Measurements from ENCODE around the gene GLOD5.

Gene GLOD5

GRCh38 chrX:48781705-48782104 is 20.2 kb downstream of the GLOD5 start:
- POLR2A ChIA-PET = no interaction called here
- TF ChIP-seq OVOL3 (tag by site-specific recombination; IDR thresholded peaks at IDR 0.05) (no peak), ZBTB21 (tag by site-specific recombination; IDR thresholded peaks at IDR 0.05) (no peak), ZBTB48 (tag by site-specific recombination; IDR thresholded peaks at IDR 0.05) (no peak), YY2 (tag by site-specific recombination; IDR thresholded peaks at IDR 0.05) (no peak), ZNF274 (IDR thresholded peaks at IDR 0.05; ENCODE audit: low read length) (no peak), ZNF274 (tag by site-specific recombination; IDR thresholded peaks at IDR 0.05; ENCODE audit: borderline replicate concordance) (no peak), ZBTB11 (tag by site-specific recombination; conservative IDR thresholded peaks at IDR 0.05; ENCODE audit: low read depth) (no peak), ZNF175 (tag by site-specific recombination; IDR thresholded peaks at IDR 0.05) (no peak)
- H3K4me3 ChIP-seq (ENCODE audit: low read depth, low read length) = no peak overlapping the region
- H3K4me1 ChIP-seq (ENCODE audit: control insufficient read depth, insufficient read depth, low read length) = no peaks in the 10 kb centered on the region
- CTCF ChIA-PET = no interaction called here
- no peaks in the 10 kb centered on the region for H3K9me3 ChIP-seq (ENCODE audit: control insufficient read depth, insufficient read depth, low read depth, low read length)
- H3K27ac ChIP-seq (ENCODE audit: extremely low read depth, low read depth, low read length) = no peak overlapping the region
- H3K36me3 ChIP-seq (ENCODE audit: control insufficient read depth in 2 of 2, insufficient read depth in 1 of 2, low read length in 2 of 2) = no peaks in the 10 kb centered on the region

GRCh38 chrX:48782216-48782615 is 20.7 kb downstream of the GLOD5 start:
- CTCF ChIA-PET = no interaction called here
- no peaks in the 10 kb centered on the region for H3K4me1 ChIP-seq (ENCODE audit: control insufficient read depth, insufficient read depth, low read length)
- no peak for TF ChIP-seq ZNF585B (tag by site-specific recombination; IDR thresholded peaks at IDR 0.05)
- no peak for TF ChIP-seq ZBTB11 (tag by site-specific recombination; conservative IDR thresholded peaks at IDR 0.05; ENCODE audit: low read depth)
- no peak for TF ChIP-seq ZNF501 (tag by site-specific recombination; IDR thresholded peaks at IDR 0.05)
- TF ChIP-seq ZNF76 (tag by site-specific recombination; IDR thresholded peaks at IDR 0.05; ENCODE audit: borderline replicate concordance, low read depth) = no peak
- TF ChIP-seq ZNF658 (tag by site-specific recombination; IDR thresholded peaks at IDR 0.05) = no peak
- TF ChIP-seq ZFP41 (tag by site-specific recombination; IDR thresholded peaks at IDR 0.05; ENCODE audit: borderline replicate concordance) = no peak
- TF ChIP-seq ZNF266 (tag by site-specific recombination; IDR thresholded peaks at IDR 0.05; ENCODE audit: low read depth) = no peak
- no peak for TF ChIP-seq ZNF473 (tag by site-specific recombination; IDR thresholded peaks at IDR 0.05)
- no peak overlapping the region for H3K4me3 ChIP-seq (ENCODE audit: low read depth, low read length)
- H3K36me3 ChIP-seq (ENCODE audit: control insufficient read depth in 2 of 2, insufficient read depth in 1 of 2, low read length in 2 of 2) = no peaks in the 10 kb centered on the region
- H3K9me3 ChIP-seq (ENCODE audit: control insufficient read depth, insufficient read depth, low read depth, low read length) = no peaks in the 10 kb centered on the region
- POLR2A ChIA-PET = no interaction called here
- H3K27ac ChIP-seq (ENCODE audit: extremely low read depth, low read depth, low read length) = no peak overlapping the region

GRCh38 chrX:48782795-48783194 is 21.2 kb downstream of the GLOD5 start:
- TF ChIP-seq HOXC10 (CRISPR knock-in tag; IDR thresholded peaks at IDR 0.05) = no peak
- no peak overlapping the region for H3K4me3 ChIP-seq (ENCODE audit: low read depth, low read length)
- ChIA-PET POLR2A (no interaction called here), CTCF (no interaction called here)
- no peaks in the 10 kb centered on the region for H3K9me3 ChIP-seq (ENCODE audit: control insufficient read depth, insufficient read depth, low read depth, low read length)
- no peak overlapping the region for H3K27ac ChIP-seq (ENCODE audit: extremely low read depth, low read depth, low read length)
- H3K4me1 ChIP-seq (ENCODE audit: control insufficient read depth, insufficient read depth, low read length) = no peaks in the 10 kb centered on the region
- no peaks in the 10 kb centered on the region for H3K36me3 ChIP-seq (ENCODE audit: control insufficient read depth in 2 of 2, insufficient read depth in 1 of 2, low read length in 2 of 2)

Measured in HEK293 (cell line).